K562 (cell line): ENCODE measurements around the gene C1orf174. TPM values are rescaled to one million over a fixed set of nuclear protein-coding genes. Genes with fewer than 3 reads are reported as not detected.

Experiments
- ARNT ChIP-seq, 2 experiments: fragments of 450-650 bp; IDR thresholded peaks; 2 replicates each; pipeline ENCODE4 v1.6.1; 2016; ENCODE audit warnings: mild to moderate bottlenecking in 1 of 2
- ASH1L ChIP-seq: fragments of 450-650 bp; IDR thresholded peaks from 2 replicates; pipeline ENCODE4 v1.6.1; 2018; ENCODE audit warnings: borderline replicate concordance, mild to moderate bottlenecking, low read depth; ENCODE audit not compliant: partially characterized antibody
- CREBBP ChIP-seq: IDR thresholded peaks from one replicate; pipeline ENCODE4 v1.6.1; 2012; ENCODE audit warnings: low read depth, mild to moderate bottlenecking, control low read depth, inconsistent platforms, low read length
- ELF2 ChIP-seq: fragments of 250-450 bp; sonication (Bioruptor Pico); IDR thresholded peaks from 2 replicates; pipeline ENCODE4 v1.5.0; 2021; ENCODE audit warnings: mild to moderate bottlenecking
- ERF ChIP-seq: fragments of 450-650 bp; formaldehyde crosslinking; IDR thresholded peaks from 2 replicates; pipeline ENCODE4 v1.4.0; 2020; ENCODE audit warnings: mild to moderate bottlenecking, mixed read lengths
- LARP7 ChIP-seq: fragments of 450-650 bp; IDR thresholded peaks from 2 replicates; pipeline ENCODE4 v1.6.1; 2016
- MCM5 ChIP-seq: fragments of 450-650 bp; IDR thresholded peaks from 2 replicates; pipeline ENCODE4 v1.6.1; 2016; ENCODE audit warnings: low read depth
- MEIS2 ChIP-seq: fragments of 450-650 bp; IDR thresholded peaks from 2 replicates; pipeline ENCODE4 v1.6.1; 2014; ENCODE audit warnings: mild to moderate bottlenecking; ENCODE audit not compliant: partially characterized antibody
- MITF ChIP-seq: IDR thresholded peaks from 2 replicates; pipeline ENCODE4 v1.6.1; 2014; ENCODE audit warnings: antibody characterized with exemption
- PTBP1 ChIP-seq: fragments of 200-400 bp; formaldehyde crosslinking; IDR thresholded peaks from 2 replicates; pipeline ENCODE4 v1.6.1; 2017; ENCODE audit warnings: low read depth, low read length
- RBM39 ChIP-seq: fragments of 200-400 bp; formaldehyde crosslinking; optimal IDR thresholded peaks from 2 replicates; pipeline ENCODE3; 2018; ENCODE audit warnings: low read depth, low read length
- RUNX1 ChIP-seq: sonication (generic); IDR thresholded peaks from 2 replicates; pipeline ENCODE4 v1.6.1; 2016; ENCODE audit warnings: antibody characterized with exemption, low read depth
- TEAD2 ChIP-seq: fragments of 450-650 bp; IDR thresholded peaks from 2 replicates; pipeline ENCODE4 v1.6.1; 2016; ENCODE audit warnings: missing genetic modification characterization, control low read depth, missing compliant biosample characterization
- TOE1 ChIP-seq, 2 experiments: fragments of 450-650 bp in 1 of 2; sonication (generic) in 1 of 2; formaldehyde crosslinking in 1 of 2; IDR thresholded peaks; 2 replicates each; pipeline versions ENCODE4 v1.7.1 to v1.8.0; 2016 to 2022; ENCODE audit warnings: borderline replicate concordance in 2 of 2, mild to moderate bottlenecking in 2 of 2, antibody characterized with exemption in 1 of 2, inconsistent platforms in 1 of 2, low read depth in 1 of 2, missing genetic modification reagents in 1 of 2, moderate library complexity in 1 of 2
- ZNF224 ChIP-seq: sonication (generic); formaldehyde crosslinking; IDR thresholded peaks from 2 replicates; pipeline ENCODE4 v1.8.0; 2022; ENCODE audit warnings: mild to moderate bottlenecking, missing genetic modification reagents
- polyA plus RNA-seq, 8 experiments: library from polyadenylated mRNA; depleted of rRNA in 4 of 8; stranded (reverse) in 5 of 8; unstranded in 3 of 8; fragments of >200 nt; fragmentation: Nextera tagmentation in 2 of 8; fragmentation: Illumina TruSeq in 1 of 8; extraction: Ambion mirVana in 2 of 8; extraction: Trizol in 1 of 8; gene quantifications; 2 replicates each; pipeline versions ENCODE4 v1.2.1 to v1.2.3, GENCODE V29; 2011 to 2014; ENCODE audit warnings: inconsistent platforms in 1 of 8, missing spikeins in 1 of 8
- total RNA-seq, 7 experiments: library from RNA; depleted of rRNA in 6 of 7; stranded (reverse); fragments of >200 nt in 6 of 7; fragmentation: Illumina TruSeq in 2 of 7; extraction: Trizol in 2 of 7; gene quantifications; 2 replicates each; pipeline versions ENCODE4 v1.2.1 to v1.2.3, GENCODE V29; 2011 to 2021; ENCODE audit warnings: low replicate concordance in 1 of 7
- TF ChIP-seq, protein P1 (sequence below): fragments of 450-650 bp; IDR thresholded peaks from 2 replicates; pipeline ENCODE4 v1.6.1; 2018; ENCODE audit warnings: mild to moderate bottlenecking, low read depth; ENCODE audit not compliant: partially characterized antibody
- TF ChIP-seq, protein P2 (sequence below): fragments of 250-450 bp; sonication (Bioruptor Pico); IDR thresholded peaks from 2 replicates; pipeline ENCODE4 v1.4.0; 2020
- TF ChIP-seq, protein P3 (sequence below): fragments of 250-450 bp; sonication (Bioruptor Pico); IDR thresholded peaks from 2 replicates; pipeline ENCODE4 v1.8.0; 2021; ENCODE audit warnings: moderate library complexity, mild to moderate bottlenecking, inconsistent platforms

C1orf174 gene
- total and polyA plus RNA-seq, 9 of the 15 experiments (the other 6 are each of a cell fraction or from before 2014, with no cell fraction given): 38.5 to 64.9 (median 45.4) TPM

GRCh38 chr1:3900969-3901529 is 977 bp upstream of the C1orf174 start (continued):
- TF ChIP-seq, protein P1, sequence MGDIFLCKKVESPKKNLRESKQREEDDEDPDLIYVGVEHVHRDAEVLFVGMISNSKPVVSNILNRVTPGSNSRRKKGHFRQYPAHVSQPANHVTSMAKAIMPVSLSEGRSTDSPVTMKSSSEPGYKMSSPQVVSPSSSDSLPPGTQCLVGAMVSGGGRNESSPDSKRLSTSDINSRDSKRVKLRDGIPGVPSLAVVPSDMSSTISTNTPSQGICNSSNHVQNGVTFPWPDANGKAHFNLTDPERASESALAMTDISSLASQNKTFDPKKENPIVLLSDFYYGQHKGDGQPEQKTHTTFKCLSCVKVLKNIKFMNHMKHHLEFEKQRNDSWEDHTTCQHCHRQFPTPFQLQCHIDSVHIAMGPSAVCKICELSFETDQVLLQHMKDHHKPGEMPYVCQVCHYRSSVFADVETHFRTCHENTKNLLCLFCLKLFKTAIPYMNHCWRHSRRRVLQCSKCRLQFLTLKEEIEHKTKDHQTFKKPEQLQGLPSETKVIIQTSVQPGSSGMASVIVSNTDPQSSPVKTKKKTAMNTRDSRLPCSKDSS: no peak
- TF ChIP-seq LARP7 (no peak), ASH1L (no peak), CREBBP (no peak), MEIS2 (no peak), PTBP1 (0 out of 2 replicates have a peak, but pooled peaks have one; percentile 0), RUNX1 (no peak), MITF (no peak), ERF (no peak; the same call in 1 of the 2 replicates), TOE1 (IDR thresholded peaks at IDR 0.05; ENCODE audit: borderline replicate concordance) (peak; percentile 60; the same call in 1 of the 2 replicates), TOE1 (CRISPR knock-in tag; IDR thresholded peaks at IDR 0.05; ENCODE audit: borderline replicate concordance, low read depth) (no peak), TEAD2 (no peak), ZNF224 (CRISPR knock-in tag) (no peak), MCM5 (no peak), ELF2 (CRISPR knock-in tag) (no peak), RBM39 (no peak), ARNT (IDR thresholded peaks at IDR 0.05) (no peak)
- TF ChIP-seq, protein P2, sequence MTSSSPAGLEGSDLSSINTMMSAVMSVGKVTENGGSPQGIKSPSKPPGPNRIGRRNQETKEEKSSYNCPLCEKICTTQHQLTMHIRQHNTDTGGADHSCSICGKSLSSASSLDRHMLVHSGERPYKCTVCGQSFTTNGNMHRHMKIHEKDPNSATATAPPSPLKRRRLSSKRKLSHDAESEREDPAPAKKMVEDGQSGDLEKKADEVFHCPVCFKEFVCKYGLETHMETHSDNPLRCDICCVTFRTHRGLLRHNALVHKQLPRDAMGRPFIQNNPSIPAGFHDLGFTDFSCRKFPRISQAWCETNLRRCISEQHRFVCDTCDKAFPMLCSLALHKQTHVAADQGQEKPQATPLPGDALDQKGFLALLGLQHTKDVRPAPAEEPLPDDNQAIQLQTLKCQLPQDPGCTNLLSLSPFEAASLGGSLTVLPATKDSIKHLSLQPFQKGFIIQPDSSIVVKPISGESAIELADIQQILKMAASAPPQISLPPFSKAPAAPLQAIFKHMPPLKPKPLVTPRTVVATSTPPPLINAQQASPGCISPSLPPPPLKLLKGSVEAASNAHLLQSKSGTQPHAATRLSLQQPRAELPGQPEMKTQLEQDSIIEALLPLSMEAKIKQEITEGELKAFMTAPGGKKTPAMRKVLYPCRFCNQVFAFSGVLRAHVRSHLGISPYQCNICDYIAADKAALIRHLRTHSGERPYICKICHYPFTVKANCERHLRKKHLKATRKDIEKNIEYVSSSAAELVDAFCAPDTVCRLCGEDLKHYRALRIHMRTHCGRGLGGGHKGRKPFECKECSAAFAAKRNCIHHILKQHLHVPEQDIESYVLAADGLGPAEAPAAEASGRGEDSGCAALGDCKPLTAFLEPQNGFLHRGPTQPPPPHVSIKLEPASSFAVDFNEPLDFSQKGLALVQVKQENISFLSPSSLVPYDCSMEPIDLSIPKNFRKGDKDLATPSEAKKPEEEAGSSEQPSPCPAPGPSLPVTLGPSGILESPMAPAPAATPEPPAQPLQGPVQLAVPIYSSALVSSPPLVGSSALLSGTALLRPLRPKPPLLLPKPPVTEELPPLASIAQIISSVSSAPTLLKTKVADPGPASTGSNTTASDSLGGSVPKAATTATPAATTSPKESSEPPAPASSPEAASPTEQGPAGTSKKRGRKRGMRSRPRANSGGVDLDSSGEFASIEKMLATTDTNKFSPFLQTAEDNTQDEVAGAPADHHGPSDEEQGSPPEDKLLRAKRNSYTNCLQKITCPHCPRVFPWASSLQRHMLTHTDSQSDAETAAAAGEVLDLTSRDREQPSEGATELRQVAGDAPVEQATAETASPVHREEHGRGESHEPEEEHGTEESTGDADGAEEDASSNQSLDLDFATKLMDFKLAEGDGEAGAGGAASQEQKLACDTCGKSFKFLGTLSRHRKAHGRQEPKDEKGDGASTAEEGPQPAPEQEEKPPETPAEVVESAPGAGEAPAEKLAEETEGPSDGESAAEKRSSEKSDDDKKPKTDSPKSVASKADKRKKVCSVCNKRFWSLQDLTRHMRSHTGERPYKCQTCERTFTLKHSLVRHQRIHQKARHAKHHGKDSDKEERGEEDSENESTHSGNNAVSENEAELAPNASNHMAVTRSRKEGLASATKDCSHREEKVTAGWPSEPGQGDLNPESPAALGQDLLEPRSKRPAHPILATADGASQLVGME (CRISPR knock-in tag): no peak
- TF ChIP-seq, protein P3, sequence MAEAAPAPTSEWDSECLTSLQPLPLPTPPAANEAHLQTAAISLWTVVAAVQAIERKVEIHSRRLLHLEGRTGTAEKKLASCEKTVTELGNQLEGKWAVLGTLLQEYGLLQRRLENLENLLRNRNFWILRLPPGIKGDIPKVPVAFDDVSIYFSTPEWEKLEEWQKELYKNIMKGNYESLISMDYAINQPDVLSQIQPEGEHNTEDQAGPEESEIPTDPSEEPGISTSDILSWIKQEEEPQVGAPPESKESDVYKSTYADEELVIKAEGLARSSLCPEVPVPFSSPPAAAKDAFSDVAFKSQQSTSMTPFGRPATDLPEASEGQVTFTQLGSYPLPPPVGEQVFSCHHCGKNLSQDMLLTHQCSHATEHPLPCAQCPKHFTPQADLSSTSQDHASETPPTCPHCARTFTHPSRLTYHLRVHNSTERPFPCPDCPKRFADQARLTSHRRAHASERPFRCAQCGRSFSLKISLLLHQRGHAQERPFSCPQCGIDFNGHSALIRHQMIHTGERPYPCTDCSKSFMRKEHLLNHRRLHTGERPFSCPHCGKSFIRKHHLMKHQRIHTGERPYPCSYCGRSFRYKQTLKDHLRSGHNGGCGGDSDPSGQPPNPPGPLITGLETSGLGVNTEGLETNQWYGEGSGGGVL: no peak
